NK-92 (cell line): ENCODE results near the gene BRS3.
"Not testable (repeated sequence)": the region's sequence is repeated elsewhere in the genome, so short reads cannot be mapped to it uniquely, and the experiment has no call there.

Experiments
- DNase-seq: peaks from one replicate; lab custom pipeline; 2025; ENCODE audit not compliant: unreplicated experiment; lab: John Stamatoyannopoulos, UW

BRS3 gene

GRCh38 chrX:136487647-136488046 is at the start of gene BRS3:
TSS of gene BRS3 (plus strand) at chrX:136487947. CDS start at chrX:136488115, 168 bp downstream.
- DNase-seq = no peak

DNA sequence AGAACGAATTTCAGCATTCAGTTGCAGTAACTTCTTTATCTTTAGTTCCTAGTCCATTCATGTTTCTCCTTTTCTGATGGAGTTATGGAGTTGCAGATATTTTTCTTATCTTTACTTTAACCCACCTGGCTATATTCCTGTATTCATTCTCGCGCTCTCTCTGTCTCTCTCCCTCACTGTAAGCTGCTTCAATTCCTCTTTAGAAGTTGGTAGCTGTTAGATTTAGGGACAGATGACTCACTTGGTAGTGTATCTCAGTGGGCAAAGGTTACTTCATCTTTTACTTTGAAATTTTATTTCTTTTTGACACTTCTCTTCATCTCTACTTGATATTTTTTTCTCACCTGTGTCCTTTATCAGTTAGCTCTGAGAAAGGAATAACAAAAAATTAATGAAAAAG is 49.6 kb upstream of the BRS3 start:
- DNase-seq = no peak

GRCh38 chrX:136445674-136446073 is 42.1 kb upstream of the BRS3 start:
- DNase-seq = not testable (repeated sequence)

GRCh38 chrX:136446208-136446607 is 41.5 kb upstream of the BRS3 start:
- DNase-seq = no peak

GRCh38 chrX:136447308-136447707 is 40.4 kb upstream of the BRS3 start:
- no peak for DNase-seq

DNA sequence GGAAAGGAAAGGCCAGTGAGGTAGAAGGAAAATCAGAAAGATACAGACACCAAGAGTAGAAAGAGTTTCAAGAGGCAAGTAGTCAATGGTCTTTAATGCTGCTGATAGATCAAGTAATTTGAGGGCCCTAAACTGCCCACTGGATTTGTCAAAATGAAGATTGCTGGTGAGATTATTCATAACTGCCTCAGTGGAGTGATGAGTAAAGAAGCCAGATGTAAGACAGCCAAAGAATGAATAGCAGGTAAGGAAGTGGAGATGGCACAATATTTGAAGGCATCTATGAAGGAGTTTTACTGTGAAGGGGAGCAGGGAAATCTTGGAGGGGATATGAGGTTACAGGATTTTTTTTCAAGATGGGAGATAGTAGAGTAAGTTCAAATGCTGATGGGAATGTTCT is 39.8 kb upstream of the BRS3 start:
- no peak for DNase-seq

- no peak for DNase-seq
Measured at GRCh38 chrX:136450050-136450830, 37.5 kb upstream of the BRS3 start.

- no peak for DNase-seq
Measured at GRCh38 chrX:136452614-136453013, 35.1 kb upstream of the BRS3 start.

GRCh38 chrX:136453114-136453513 is 34.6 kb upstream of the BRS3 start:
- DNase-seq = no peak

- DNase-seq = no peak
Measured at GRCh38 chrX:136453771-136454170, 34.0 kb upstream of the BRS3 start.

GRCh38 chrX:136456133-136456532 is 31.6 kb upstream of the BRS3 start:
- DNase-seq = no peak

DNA sequence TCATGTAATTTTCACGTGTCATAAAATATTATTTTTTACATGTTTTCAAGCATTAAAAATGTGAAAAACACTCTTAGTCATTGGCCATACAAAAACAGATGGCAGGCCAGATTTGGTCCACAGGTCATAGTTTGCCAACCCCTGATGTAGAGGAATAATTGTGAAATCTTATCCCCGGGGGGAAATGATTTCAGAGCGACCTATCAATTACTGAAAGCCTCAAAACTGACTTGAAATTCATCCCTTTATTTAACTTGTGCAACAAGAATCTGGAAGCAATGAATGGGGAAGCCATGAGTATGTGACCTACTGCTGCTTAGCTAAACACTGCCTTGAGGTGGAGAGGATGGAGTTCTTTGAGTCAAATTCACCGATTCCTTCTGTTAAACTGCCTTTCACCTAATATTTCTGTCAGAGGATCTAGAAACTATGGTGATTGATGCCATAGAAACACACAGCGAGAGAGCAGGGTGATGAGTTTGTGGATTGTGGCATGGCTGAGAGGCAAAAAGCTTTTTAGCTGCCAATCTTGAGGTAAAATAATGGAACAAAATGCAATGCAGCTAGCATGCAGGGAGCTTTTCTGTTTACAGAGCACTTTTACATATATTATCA is 30.3 kb upstream of the BRS3 start:
- no peak for DNase-seq

DNA sequence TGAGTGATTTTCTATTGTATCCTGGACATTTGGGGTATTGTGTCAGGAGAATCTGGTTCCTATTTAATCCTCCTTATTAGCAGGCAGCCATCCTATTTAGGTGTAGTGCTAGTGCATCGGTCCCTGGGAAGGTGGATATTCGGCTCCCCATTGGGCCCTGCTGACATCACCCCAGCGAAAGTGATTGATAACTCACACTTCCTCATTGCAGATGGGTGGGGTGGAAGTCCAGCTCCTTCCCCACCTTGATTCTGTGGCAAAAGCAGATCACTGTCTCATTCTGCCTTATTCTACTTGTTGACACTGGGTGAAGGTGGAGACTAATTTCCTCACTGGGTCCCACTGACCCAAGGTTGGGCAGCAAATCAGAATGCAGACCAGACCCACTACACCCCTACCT is 23.2 kb upstream of the BRS3 start:
- no peak for DNase-seq

GRCh38 chrX:136467303-136467702 is 20.4 kb upstream of the BRS3 start:
- DNase-seq = no peak

DNA sequence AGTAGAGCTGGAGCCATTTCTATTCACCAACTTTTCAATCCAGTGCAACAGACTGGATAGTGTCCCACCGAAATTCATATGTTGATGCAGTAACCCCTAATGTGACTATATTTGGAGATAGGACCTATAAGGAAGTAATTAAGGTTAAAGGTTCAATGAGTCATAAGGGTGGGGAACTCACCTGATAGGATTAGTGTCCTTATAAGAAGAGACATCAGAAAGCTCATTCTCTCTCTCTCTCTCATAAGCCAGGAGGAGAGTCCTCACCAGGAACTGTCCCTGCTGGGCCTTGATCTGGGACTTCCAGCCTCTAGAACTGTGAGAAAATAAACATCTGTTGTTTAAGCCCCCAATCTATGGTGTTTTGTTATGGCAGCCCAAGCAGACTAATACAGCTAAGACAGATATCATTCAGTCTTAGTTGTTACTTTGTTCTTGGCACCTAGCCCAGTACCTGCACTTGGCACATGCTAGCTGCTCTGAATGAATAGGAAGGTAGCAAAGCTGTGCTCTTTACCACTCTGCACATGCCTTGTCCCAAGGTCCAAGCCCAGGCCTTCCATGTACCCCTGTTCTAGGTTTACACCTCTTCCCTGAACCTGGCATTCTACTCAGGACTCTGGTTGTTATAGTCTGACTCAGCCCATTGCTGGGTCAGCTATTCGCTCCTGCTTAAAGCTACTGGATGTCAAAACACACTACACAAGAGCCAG is 19.2 kb upstream of the BRS3 start:
- DNase-seq = no peak

- no peak for DNase-seq
Measured at GRCh38 chrX:136473663-136474062, 14.1 kb upstream of the BRS3 start.

DNA sequence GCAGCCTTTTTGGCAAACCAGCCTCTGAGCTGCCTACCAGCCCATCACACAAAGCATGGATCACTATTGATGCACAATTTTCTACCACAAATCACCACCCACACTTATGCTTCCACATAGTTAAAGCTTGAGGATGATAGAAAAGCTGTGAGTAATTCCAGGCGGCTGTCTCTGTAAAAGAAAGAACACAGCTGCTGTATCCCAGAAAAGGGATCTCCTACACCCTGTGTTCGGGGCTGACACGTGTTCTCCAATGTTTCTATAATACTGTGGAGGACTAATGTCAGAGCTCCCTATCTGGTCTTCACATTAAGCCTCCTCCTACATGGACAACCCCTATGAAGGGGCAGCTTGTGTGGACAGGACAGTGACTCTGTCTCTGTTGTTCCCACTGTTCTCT is 12.5 kb upstream of the BRS3 start:
- no peak for DNase-seq

GRCh38 chrX:136476501-136476900 is 11.2 kb upstream of the BRS3 start:
- DNase-seq = no peak

GRCh38 chrX:136477026-136477425 is 10.7 kb upstream of the BRS3 start:
- DNase-seq = no peak

GRCh38 chrX:136480383-136480782 is 7.4 kb upstream of the BRS3 start:
- DNase-seq = no peak

DNA sequence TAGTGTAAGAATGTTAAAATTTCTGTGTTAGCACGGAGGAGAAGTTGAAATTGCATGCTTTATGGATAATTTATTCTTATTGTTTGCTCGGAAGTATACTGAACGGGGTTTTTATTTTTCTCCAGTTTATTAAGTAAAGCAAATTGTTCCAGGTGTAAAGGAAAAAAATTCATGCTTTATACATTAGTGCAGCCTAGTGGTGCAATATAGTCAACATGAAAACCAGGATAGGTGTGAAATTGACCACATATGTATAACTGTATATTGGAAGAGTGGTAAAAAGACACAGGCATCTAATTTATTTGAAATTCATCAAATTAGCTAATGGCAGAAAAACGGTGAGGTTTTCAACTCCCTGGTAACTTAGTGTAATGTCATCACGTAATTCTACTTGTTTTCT is 959 bp downstream of the BRS3 start:
- DNase-seq = no peak

DNA sequence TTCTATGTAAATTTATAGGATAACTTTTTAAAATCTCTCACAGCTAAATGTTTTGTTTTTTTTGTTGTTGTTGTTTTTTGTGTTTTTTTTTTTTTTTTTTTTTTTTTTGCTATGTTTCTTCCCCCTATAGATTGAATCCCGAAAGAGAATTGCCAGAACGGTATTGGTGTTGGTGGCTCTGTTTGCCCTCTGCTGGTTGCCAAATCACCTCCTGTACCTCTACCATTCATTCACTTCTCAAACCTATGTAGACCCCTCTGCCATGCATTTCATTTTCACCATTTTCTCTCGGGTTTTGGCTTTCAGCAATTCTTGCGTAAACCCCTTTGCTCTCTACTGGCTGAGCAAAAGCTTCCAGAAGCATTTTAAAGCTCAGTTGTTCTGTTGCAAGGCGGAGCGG is 4.1 kb downstream of the BRS3 start:
- no peak for DNase-seq
